Pancreas (tissue), 10 donors: ENCODE measurements around the gene BPIFB1. TPM values are rescaled to one million over a fixed set of nuclear protein-coding genes. Genes with fewer than 3 reads are reported as not detected.

Experiments
- ATAC-seq, 4 donors: fragments of 200-7000 bp; cut with Tn5 transposase; one replicate each; pipeline versions ENCODE4 v1.8.0 to v1.9.1; 2020; ENCODE audit warnings: mild to moderate bottlenecking in 4 of 4, moderate library complexity in 4 of 4
- DNase-seq, 6 donors: peaks; one replicate each; pipeline ENCODE4 v3.0.0-alpha.2; 2020
- FAIRE-seq: peaks from 2 replicates; lab custom pipeline; 2012; peaks lifted over from hg19 to GRCh38; lab: Jason Lieb, UNC
- H3K27ac ChIP-seq, 4 donors: fragments of 200-600 bp; sonication (generic); 1 replicate in 3 of 4; 2 replicates in 1 of 4; pipeline versions ENCODE4 v1.5.0 to v1.8.0; 2020
- H3K27me3 ChIP-seq, 4 donors: fragments of 200-600 bp; one replicate each; pipeline ENCODE4 v1.8.0; 2021
- H3K36me3 ChIP-seq, 3 donors: fragments of 200-600 bp; sonication (generic) in 1 of 3; one replicate each; pipeline versions ENCODE4 v1.5.0 to v1.8.0; 2020 to 2021
- H3K4me1 ChIP-seq, 3 donors: fragments of 200-600 bp; one replicate each; pipeline ENCODE4 v1.8.0; 2021
- H3K4me3 ChIP-seq, 4 donors: fragments of 200-600 bp; sonication (generic) in 2 of 4; one replicate each; pipeline versions ENCODE4 v1.5.0 to v1.8.0; 2020 to 2021
- H3K9me3 ChIP-seq, 4 donors: fragments of 200-600 bp; one replicate each; pipeline ENCODE4 v1.8.0; 2021
- CTCF ChIP-seq, 4 donors: fragments of 200-600 bp; sonication (generic) in 3 of 4; IDR thresholded peaks; one replicate each; pipeline versions ENCODE4 v1.5.0 to v1.8.0; 2021; ENCODE audit warnings: antibody characterized with exemption in 4 of 4
- WGBS, 2 donors: extraction: QIAGEN DNeasy Blood & Tissue Kit; methylation state at CpG; one replicate each; pipeline ENCODE4 v1.1.7; 2013; 5-methylcytosine and 5-hydroxymethylcytosine counted together
- intact Hi-C, 3 donors: fragments of 100-400 bp; cut with DNase I; formaldehyde crosslinking; loops; one replicate each; pipeline versions ENCODE4 v1.11.1 to v1.14.2; 2022
- polyA plus RNA-seq, 2 donors: library from polyadenylated mRNA; stranded (reverse); fragments of 200-250 nt; gene quantifications; one replicate each; pipeline ENCODE4 v1.2.3, GENCODE V29; 2013
- total RNA-seq, 6 donors: library from RNA; stranded (reverse); fragmentation: NEBNext Ultra II Directional in 4 of 6; extraction: Animal tissue kit (Norgen Biotek cat#: 25700) in 4 of 6; gene quantifications; one replicate each; pipeline versions ENCODE4 v1.2.1 to v1.2.4, GENCODE V29; 2021 to 2023
- donor health status: healthy with polysubstance abuse.
- donor health status: DM: no; HTN: no; CAD: no; lungs with moderate emphysema.
- donor health status: DM: no; HTN: no; CAD: no.
- donor health status: control.
- donor health status: control.
- donor health status: Bipolar disorder and iron deficiency.
- donor health status: DM: yes; HTN: yes; CAD: no.
- donor health status: DM: no; HTN: no; CAD: no.
- donor health status: DM: no; HTN: no; CAD: no.
- donor health status: DM: yes; HTN: yes; CAD: no.

Gene BPIFB1
- total and polyA plus RNA-seq, 8 donors: 0.12 to 0.32 TPM; not detected in 6

GRCh38 chr20:33303595-33303994 is 20.6 kb downstream of the BPIFB1 start:
- no peak for FAIRE-seq
- intact Hi-C loops: loop anchor here in 2 of 3 donors (5.0 to 10.0 kb wide), 2 partner anchors 406 to 409 kb away; no protein-coding TSS in a partner anchor

GRCh38 chr20:33304046-33304445 is 21.0 kb downstream of the BPIFB1 start:
- ATAC-seq (no peak), DNase-seq (no peak), FAIRE-seq (no peak)
- 73 to 85% methylated on average over 10 of the region's 10 CpGs for WGBS, 2 donors
- no peaks in the 10 kb centered on the region for H3K36me3 ChIP-seq
- intact Hi-C loops: loop anchor here in 2 of 3 donors (5.0 to 10.0 kb wide), 2 partner anchors 407 to 409 kb away; no protein-coding TSS in a partner anchor
- H3K27me3 ChIP-seq: no peaks in the 10 kb centered on the region
- no peaks in the 10 kb centered on the region for H3K4me1 ChIP-seq
- no peak for TF ChIP-seq CTCF (IDR thresholded peaks at IDR 0.05)
- H3K4me3 ChIP-seq: no peak overlapping the region
- H3K9me3 ChIP-seq: no peaks in the 10 kb centered on the region
- no peak overlapping the region for H3K27ac ChIP-seq

More at GRCh38 chr20:33303595-33303994, 20.6 kb downstream of the BPIFB1 start:
- no peak for TF ChIP-seq CTCF (IDR thresholded peaks at IDR 0.05)
- DNase-seq (no peak), ATAC-seq (no peak)
- WGBS, 2 donors: 77 to 85% methylated on average over 6 of the region's 6 CpGs
- no peaks in the 10 kb centered on the region for H3K27me3 ChIP-seq
- H3K27ac ChIP-seq: no peak overlapping the region
- H3K4me3 ChIP-seq: no peak overlapping the region
- no peaks in the 10 kb centered on the region for H3K4me1 ChIP-seq
- H3K9me3 ChIP-seq: no peaks in the 10 kb centered on the region
- H3K36me3 ChIP-seq: no peaks in the 10 kb centered on the region

DNA sequence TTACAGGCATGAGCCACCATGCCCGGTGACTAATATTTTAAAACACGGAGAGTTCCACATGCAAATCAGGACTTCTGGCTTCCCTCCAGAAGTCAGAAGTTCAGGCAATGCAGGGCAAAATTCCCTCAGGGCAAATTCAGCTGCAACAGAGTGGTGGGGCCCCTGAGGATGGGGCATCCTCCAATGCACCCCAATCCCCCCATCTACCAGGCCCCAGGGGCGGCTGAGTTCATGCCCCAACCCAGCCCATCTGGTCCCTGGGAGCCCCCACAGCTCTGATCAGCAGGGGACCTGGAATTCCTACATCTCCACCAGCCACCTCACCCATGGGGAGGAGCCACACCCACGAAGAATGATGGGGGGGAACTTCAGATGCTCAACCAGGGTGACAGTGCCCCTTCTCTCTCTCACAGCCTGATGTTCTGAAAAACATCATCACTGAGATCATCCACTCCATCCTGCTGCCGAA is 22.6 kb downstream of the BPIFB1 start:
- Histone ChIP-seq H3K4me3 (no peak overlapping the region), H3K27me3 (no peaks in the 10 kb centered on the region), H3K27ac (no peak overlapping the region), H3K36me3 (no peaks in the 10 kb centered on the region), H3K9me3 (no peaks in the 10 kb centered on the region), H3K4me1 (no peaks in the 10 kb centered on the region)
- ATAC-seq: no peak
- 45 to 66% methylated on average over 5 of the region's 5 CpGs for WGBS, 2 donors
- no peak for TF ChIP-seq CTCF (IDR thresholded peaks at IDR 0.05)
- intact Hi-C loops: loop anchor here in 1 of 3 donors (10.0 kb wide), 1 partner anchor 411 kb away; no protein-coding TSS in a partner anchor
- no peak for FAIRE-seq
- DNase-seq: no peak

GRCh38 chr20:33306228-33306627 is 23.2 kb downstream of the BPIFB1 start:
- 78 to 83% methylated on average over 3 of the region's 3 CpGs for WGBS, 2 donors
- FAIRE-seq: no peak
- H3K4me1 ChIP-seq: no peaks in the 10 kb centered on the region
- H3K9me3 ChIP-seq: no peaks in the 10 kb centered on the region
- no peak for TF ChIP-seq CTCF (IDR thresholded peaks at IDR 0.05)
- intact Hi-C loops: loop anchor here in 1 of 3 donors (10.0 kb wide), 1 partner anchor 411 kb away; no protein-coding TSS in a partner anchor
- no peak for ATAC-seq
- H3K27ac ChIP-seq: no peak overlapping the region
- no peaks in the 10 kb centered on the region for H3K36me3 ChIP-seq
- DNase-seq: no peak
- H3K4me3 ChIP-seq: no peak overlapping the region
- H3K27me3 ChIP-seq: no peaks in the 10 kb centered on the region

- intact Hi-C loops: loop anchor here in 1 of 3 donors (10.0 kb wide), 1 partner anchor 412 kb away; no protein-coding TSS in a partner anchor
- FAIRE-seq (no peak), ATAC-seq (no peak), DNase-seq (no peak)
- no peaks in the 10 kb centered on the region for H3K9me3 ChIP-seq
- no peaks in the 10 kb centered on the region for H3K4me1 ChIP-seq
- no peaks in the 10 kb centered on the region for H3K36me3 ChIP-seq
- 39 to 40% methylated on average over 2 of the region's 2 CpGs for WGBS, 2 donors
- H3K4me3 ChIP-seq: no peak overlapping the region
- H3K27ac ChIP-seq: no peak overlapping the region
- H3K27me3 ChIP-seq: no peaks in the 10 kb centered on the region
- no peak for TF ChIP-seq CTCF (IDR thresholded peaks at IDR 0.05)
Measured at GRCh38 chr20:33306807-33307206, 23.8 kb downstream of the BPIFB1 start.
